NB4 (cell line): ENCODE results near the gene GALNT10.

ENCODE experiments used
- DNase-seq: peaks from one replicate; pipeline ENCODE4 v3.0.0; 2010; ENCODE audit warnings: low read depth
- H3K4me3 ChIP-seq: one replicate; pipeline ENCODE4 v1.5.1; 2011; ENCODE audit warnings: mild to moderate bottlenecking, low read depth, low read length, moderate library complexity
- MYC ChIP-seq: IDR thresholded peaks from 2 replicates; pipeline ENCODE4 v1.6.1; 2011; ENCODE audit warnings: low read depth, low read length
- POLR2A ChIP-seq: IDR thresholded peaks from 2 replicates; pipeline ENCODE4 v1.6.1; 2011; ENCODE audit warnings: mild to moderate bottlenecking; ENCODE audit not compliant: insufficient read length; ENCODE audit errors: extremely low read depth
- TF ChIP-seq, protein P1 (sequence below): IDR thresholded peaks from one replicate; pipeline ENCODE4 v1.5.1; 2012; ENCODE audit warnings: low read depth, low read length
- TF ChIP-seq, protein P2 (sequence below): IDR thresholded peaks from 2 replicates; pipeline ENCODE4 v1.6.1; 2011; ENCODE audit warnings: low read depth, low read length

Gene GALNT10

DNA sequence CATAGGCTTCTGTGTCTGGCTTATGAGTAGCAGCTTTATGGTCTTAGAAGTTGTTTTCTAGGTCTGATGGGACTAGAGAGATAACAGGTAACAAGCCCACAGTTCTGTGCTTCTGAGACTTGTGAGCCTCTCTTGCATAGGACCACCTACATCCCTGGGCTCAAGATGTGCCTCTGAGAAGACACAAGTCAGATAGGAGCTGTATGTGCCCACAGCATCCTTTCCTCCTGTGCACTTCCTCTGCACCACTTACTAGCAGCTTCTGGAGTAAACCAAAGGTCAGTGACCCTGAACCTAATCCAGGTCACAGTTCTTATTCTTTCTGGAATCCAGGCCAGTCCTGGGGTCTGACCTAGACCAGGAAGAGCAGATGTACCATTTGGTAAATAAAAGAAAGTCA is 40.0 kb downstream of the GALNT10 start:
- TF ChIP-seq, protein P1, sequence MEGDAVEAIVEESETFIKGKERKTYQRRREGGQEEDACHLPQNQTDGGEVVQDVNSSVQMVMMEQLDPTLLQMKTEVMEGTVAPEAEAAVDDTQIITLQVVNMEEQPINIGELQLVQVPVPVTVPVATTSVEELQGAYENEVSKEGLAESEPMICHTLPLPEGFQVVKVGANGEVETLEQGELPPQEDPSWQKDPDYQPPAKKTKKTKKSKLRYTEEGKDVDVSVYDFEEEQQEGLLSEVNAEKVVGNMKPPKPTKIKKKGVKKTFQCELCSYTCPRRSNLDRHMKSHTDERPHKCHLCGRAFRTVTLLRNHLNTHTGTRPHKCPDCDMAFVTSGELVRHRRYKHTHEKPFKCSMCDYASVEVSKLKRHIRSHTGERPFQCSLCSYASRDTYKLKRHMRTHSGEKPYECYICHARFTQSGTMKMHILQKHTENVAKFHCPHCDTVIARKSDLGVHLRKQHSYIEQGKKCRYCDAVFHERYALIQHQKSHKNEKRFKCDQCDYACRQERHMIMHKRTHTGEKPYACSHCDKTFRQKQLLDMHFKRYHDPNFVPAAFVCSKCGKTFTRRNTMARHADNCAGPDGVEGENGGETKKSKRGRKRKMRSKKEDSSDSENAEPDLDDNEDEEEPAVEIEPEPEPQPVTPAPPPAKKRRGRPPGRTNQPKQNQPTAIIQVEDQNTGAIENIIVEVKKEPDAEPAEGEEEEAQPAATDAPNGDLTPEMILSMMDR, result no peak
- DNase-seq, result no peak
- H3K4me3 ChIP-seq, result no peak overlapping the region

DNA sequence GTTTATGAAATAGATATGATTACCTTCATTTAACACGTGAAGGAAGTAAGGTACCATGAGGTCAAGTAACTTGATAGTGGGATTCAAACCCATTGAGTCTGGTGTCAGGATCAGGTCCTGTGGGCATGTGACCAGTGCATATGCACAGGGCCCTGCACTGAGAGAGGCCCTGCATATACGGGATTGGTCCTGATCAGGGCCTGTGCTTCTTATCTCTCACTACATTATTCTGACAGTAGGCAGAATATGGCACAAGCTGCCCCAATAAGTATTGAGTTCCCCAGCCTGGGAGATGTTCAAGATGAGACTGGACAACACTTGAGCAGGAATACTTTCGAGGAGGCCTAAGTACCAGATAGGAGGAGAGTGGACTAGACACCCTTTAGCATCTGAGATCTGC is 44.0 kb downstream of the GALNT10 start:
- no peak overlapping the region for H3K4me3 ChIP-seq
- no peak for DNase-seq
- TF ChIP-seq, protein P1, result no peak
- no peak for TF ChIP-seq POLR2A
- TF ChIP-seq, protein P2, sequence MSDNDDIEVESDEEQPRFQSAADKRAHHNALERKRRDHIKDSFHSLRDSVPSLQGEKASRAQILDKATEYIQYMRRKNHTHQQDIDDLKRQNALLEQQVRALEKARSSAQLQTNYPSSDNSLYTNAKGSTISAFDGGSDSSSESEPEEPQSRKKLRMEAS, result no peak
- no peak for TF ChIP-seq MYC

DNA sequence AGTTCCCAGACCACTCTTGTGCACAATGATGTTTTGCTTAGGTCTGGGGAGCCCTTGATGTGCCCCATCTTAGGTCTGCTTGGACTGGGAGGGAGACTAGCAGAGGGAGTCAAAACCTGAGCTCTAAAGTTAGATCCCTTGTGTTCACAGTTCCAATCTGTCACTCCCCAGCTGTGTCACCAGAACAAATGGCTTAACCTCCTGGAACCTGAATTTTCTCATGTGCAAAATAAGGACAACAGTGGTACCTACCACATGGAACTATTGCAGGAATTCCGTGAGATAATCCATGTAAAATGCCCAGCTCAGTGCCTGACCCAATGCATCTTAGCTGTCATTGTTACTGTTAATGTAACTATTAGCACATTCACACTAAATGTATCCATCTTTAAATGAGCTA is 45.5 kb downstream of the GALNT10 start:
- DNase-seq, result no peak
- TF ChIP-seq POLR2A (no peak), MYC (no peak)
- TF ChIP-seq, protein P2, result no peak
- TF ChIP-seq, protein P1, result no peak
- H3K4me3 ChIP-seq, result no peak overlapping the region

DNA sequence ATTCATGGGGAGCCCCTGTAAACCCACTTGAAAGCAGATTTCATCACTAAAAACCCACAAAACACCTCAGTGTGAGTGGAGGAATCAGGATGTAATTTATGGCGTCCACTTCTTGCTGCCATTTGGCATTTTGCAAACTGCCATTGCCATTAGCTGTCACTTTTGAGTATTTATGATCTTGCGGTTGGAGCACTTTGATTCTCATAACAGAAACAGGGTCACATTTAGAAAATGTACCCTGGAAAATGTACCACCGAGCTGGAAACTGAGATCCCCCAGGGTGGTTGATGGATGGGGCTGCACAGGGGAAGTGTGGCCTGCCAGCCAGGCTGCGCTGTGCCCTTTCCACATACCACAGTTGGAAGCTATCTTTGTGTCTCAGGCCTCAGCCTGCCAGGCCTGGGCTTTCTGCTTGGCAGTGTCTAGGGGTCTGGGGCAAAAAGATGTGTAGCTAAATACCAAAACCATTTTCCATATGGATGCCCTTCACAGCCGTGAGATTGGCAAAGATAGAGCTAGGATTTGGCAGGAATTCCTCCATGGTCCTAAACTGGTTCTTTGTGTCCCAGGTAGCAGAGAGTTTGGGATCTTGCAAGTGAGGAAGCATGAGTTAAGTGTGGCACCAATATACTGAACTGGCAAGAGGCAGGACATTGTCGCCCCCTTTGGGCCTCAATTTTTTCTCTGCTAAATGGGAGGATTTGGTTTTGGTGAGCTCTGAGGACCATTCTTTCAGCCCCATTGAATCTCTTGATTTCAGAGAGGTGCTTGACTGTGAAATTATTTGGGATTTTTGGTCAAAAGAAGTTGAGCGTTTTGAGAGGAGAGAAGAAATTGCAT is 46.2 kb downstream of the GALNT10 start:
- no peak overlapping the region for H3K4me3 ChIP-seq
- DNase-seq, result no peak
- TF ChIP-seq POLR2A, result no peak

DNA sequence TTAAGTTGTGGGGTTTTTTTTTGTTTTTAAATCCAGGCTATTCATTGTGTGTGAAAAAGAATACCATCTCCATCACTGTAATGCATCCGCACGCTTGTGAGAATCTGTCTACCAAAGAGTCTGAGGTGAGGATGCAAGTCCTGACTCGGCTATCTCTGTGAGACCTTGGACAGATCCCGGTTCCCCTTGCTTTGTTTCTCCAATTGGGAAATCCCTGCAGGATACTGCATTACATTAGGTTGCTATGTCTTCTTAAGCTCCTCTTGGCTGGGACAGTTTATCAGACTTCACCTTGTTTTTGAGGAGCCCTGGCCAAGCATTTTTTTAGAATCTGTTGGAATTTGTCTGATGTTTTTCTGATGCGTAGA is 46.8 kb downstream of the GALNT10 start:
- no peak for DNase-seq
- TF ChIP-seq POLR2A, result no peak
- TF ChIP-seq, protein P1, result no peak
- TF ChIP-seq, protein P2, result no peak
- H3K4me3 ChIP-seq, result no peak overlapping the region

DNA sequence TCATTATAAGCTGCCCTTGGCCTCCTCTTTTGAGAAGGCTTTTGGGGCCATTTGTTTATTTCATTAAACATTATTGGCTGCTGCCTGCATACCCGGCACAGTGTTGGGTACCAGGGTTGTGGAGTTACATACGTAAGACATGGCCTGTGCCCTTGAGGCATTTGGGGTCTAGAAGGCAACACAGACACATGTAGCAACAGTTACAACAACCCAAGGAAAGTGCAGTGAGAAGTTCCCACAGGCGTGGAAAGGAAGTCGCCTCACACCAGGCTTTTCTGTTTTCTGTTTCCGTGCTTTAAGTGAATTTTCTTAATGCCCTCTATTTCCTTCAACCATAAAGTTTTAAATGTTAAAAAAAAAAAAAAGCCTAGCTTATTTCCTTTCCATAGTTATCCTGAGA is 47.4 kb downstream of the GALNT10 start:
- H3K4me3 ChIP-seq, result no peak overlapping the region
- TF ChIP-seq, protein P1, result no peak
- TF ChIP-seq MYC (no peak), POLR2A (no peak)
- TF ChIP-seq, protein P2, result no peak
- no peak for DNase-seq
